Neuronal stem cell (in vitro differentiated cells): ENCODE data around the gene SMTN.
"Not testable (repeated sequence)": the region's sequence is repeated elsewhere in the genome, so short reads cannot be mapped to it uniquely, and the experiment has no call there.

Source experiments
- DNase-seq: peaks from one replicate; pipeline ENCODE4 v3.0.0-alpha.2; 2013; ENCODE audit warnings: low spot score
- H2AFZ ChIP-seq: one replicate; pipeline ENCODE4 v1.6.1; 2013; ENCODE audit warnings: mild to moderate bottlenecking, low read length, inconsistent platforms
- H2AK5ac ChIP-seq: 2 replicates; pipeline ENCODE4 v1.6.1; 2013; ENCODE audit warnings: low read depth, mild to moderate bottlenecking, inconsistent platforms, low read length, moderate library complexity, mixed read lengths
- H2BK120ac ChIP-seq: 2 replicates; pipeline ENCODE4 v1.6.1; 2013; ENCODE audit warnings: low read depth, mild to moderate bottlenecking, inconsistent platforms, low read length, moderate library complexity, mixed read lengths
- H2BK12ac ChIP-seq: one replicate; pipeline ENCODE4 v1.6.1; 2013; ENCODE audit warnings: low read length, inconsistent platforms
- H2BK15ac ChIP-seq: 2 replicates; pipeline ENCODE4 v1.6.1; 2013; ENCODE audit warnings: mild to moderate bottlenecking, low read length, inconsistent platforms, mixed read lengths
- H2BK5ac ChIP-seq: one replicate; pipeline ENCODE4 v1.6.1; 2013; ENCODE audit warnings: inconsistent platforms, mild to moderate bottlenecking, low read length, moderate library complexity
- H3K14ac ChIP-seq: one replicate; pipeline ENCODE4 v1.6.1; 2013; ENCODE audit warnings: low read length, inconsistent platforms
- H3K18ac ChIP-seq: 2 replicates; pipeline ENCODE4 v1.6.1; 2013; ENCODE audit warnings: low read length, inconsistent platforms
- H3K23ac ChIP-seq: 2 replicates; pipeline ENCODE4 v1.6.1; 2013; ENCODE audit warnings: low read depth, mild to moderate bottlenecking, mixed read lengths, low read length, inconsistent platforms; ENCODE audit not compliant: poor library complexity
- H3K27ac ChIP-seq: replicated peaks from 3 replicates; pipeline ENCODE4 v1.5.1; 2013; ENCODE audit warnings: low read length, inconsistent platforms
- H3K27me3 ChIP-seq, 3 experiments: 2 replicates each; pipeline ENCODE4 v1.6.1; 2013; ENCODE audit warnings: low read length in 3 of 3, mild to moderate bottlenecking in 2 of 3, inconsistent platforms in 1 of 3, low read depth in 1 of 3, mixed read lengths in 1 of 3, moderate library complexity in 1 of 3; ENCODE audit not compliant: control insufficient read depth in 3 of 3, insufficient read depth in 3 of 3
- H3K36me3 ChIP-seq, 2 donors: replicated peaks in 1 of 2; 2 replicates each; pipeline ENCODE4 v1.6.1; 2013; ENCODE audit warnings: low read length in 2 of 2; ENCODE audit not compliant: control insufficient read depth in 2 of 2, insufficient read depth in 2 of 2
- H3K4ac ChIP-seq: 2 replicates; pipeline ENCODE4 v1.6.1; 2013; ENCODE audit warnings: inconsistent platforms, mild to moderate bottlenecking, low read length, moderate library complexity
- H3K4me1 ChIP-seq, 2 donors: 1 replicate in 1 of 2; 2 replicates in 1 of 2; pipeline ENCODE4 v1.6.1; 2013; ENCODE audit warnings: low read length in 2 of 2, low read depth in 1 of 2; ENCODE audit not compliant: control insufficient read depth in 2 of 2, insufficient read depth in 1 of 2
- H3K4me2 ChIP-seq: one replicate; pipeline ENCODE4 v1.6.1; 2013; ENCODE audit warnings: mild to moderate bottlenecking, low read length, inconsistent platforms; ENCODE audit not compliant: insufficient read depth, poor library complexity, severe bottlenecking
- H3K4me3 ChIP-seq, 2 donors: 2 replicates each; pipeline ENCODE4 v1.5.1; 2013; ENCODE audit warnings: low read length in 2 of 2, mild to moderate bottlenecking in 2 of 2, inconsistent platforms in 1 of 2, moderate library complexity in 1 of 2
- H3K79me1 ChIP-seq: one replicate; pipeline ENCODE4 v1.6.1; 2013; ENCODE audit warnings: low read depth, mild to moderate bottlenecking, inconsistent platforms, low read length, moderate library complexity
- H3K9ac ChIP-seq: one replicate; pipeline ENCODE4 v1.6.1; 2013; ENCODE audit warnings: mild to moderate bottlenecking, low read depth, low read length, inconsistent platforms; ENCODE audit not compliant: poor library complexity
- H3K9me3 ChIP-seq, 2 donors: replicated peaks in 1 of 2; 2 replicates each; pipeline versions ENCODE3 to v1.6.1; 2013; ENCODE audit warnings: low read length in 2 of 2, mild to moderate bottlenecking in 2 of 2, inconsistent platforms in 1 of 2, low read depth in 1 of 2, mixed read lengths in 1 of 2, moderate library complexity in 1 of 2; ENCODE audit not compliant: control insufficient read depth in 2 of 2, insufficient read depth in 1 of 2
- H4K8ac ChIP-seq: one replicate; pipeline ENCODE4 v1.6.1; 2013; ENCODE audit warnings: low read depth, mild to moderate bottlenecking, inconsistent platforms, low read length, moderate library complexity
- H4K91ac ChIP-seq: one replicate; pipeline ENCODE4 v1.6.1; 2013; ENCODE audit warnings: low read length, low read depth, mild to moderate bottlenecking, inconsistent platforms; ENCODE audit not compliant: poor library complexity
- WGBS, 2 donors: extraction: QIAGEN DNeasy Blood & Tissue Kit; methylation state at CpG; one replicate each; pipeline ENCODE4 v1.1.7; 2013; ENCODE audit warnings: missing lambda C conversion rate in 2 of 2, mixed read lengths in 1 of 2; ENCODE audit not compliant: insufficient read length in 2 of 2, insufficient replicate concordance in 1 of 2; ENCODE audit errors: extremely low coverage in 2 of 2; 5-methylcytosine and 5-hydroxymethylcytosine counted together

Gene SMTN

GRCh38 chr22:31073545-31074145 is 7.5 kb upstream of the SMTN start:
- H4K8ac ChIP-seq, DNase-seq, H3K36me3 ChIP-seq, H2AK5ac ChIP-seq, H2BK5ac ChIP-seq, H3K4me1 ChIP-seq, H3K4me3 ChIP-seq, H3K9ac ChIP-seq, H3K79me1 ChIP-seq, H3K23ac ChIP-seq, H3K27ac ChIP-seq, H4K91ac ChIP-seq, H2BK12ac ChIP-seq, H2BK120ac ChIP-seq, H3K14ac ChIP-seq, H3K4ac ChIP-seq, H3K18ac ChIP-seq, H2AFZ ChIP-seq, H2BK15ac ChIP-seq, H3K4me2 ChIP-seq, H3K9me3 ChIP-seq, H3K27me3 ChIP-seq: not testable (repeated sequence)
- no CpG with 5 or more reads among the region's 5 CpGs for WGBS, 2 donors

GRCh38 chr22:31075961-31076360 is 5.2 kb upstream of the SMTN start:
- Histone ChIP-seq H3K4me3 (no peak overlapping the region), H3K36me3 (no peaks in the 10 kb centered on the region), H3K27ac (no peak overlapping the region), H3K27me3 (no peaks in the 10 kb centered on the region), H3K4ac (no peak overlapping the region), H4K91ac (no peak overlapping the region), H3K9ac (no peak overlapping the region), H3K4me2 (no peak overlapping the region), H2AK5ac (no peak overlapping the region), H4K8ac (no peak overlapping the region), H3K23ac (no peak overlapping the region), H2BK12ac (no peak overlapping the region), H3K9me3 (no peaks in the 10 kb centered on the region), H2BK120ac (no peak overlapping the region), H2AFZ (peak overlapping the region; percentile 45), H2BK5ac (no peak overlapping the region), H3K14ac (no peak overlapping the region), H3K18ac (no peak overlapping the region), H2BK15ac (no peak overlapping the region), H3K79me1 (no peaks in the 10 kb centered on the region), H3K4me1 (peaks cover 3% of the 10 kb centered on the region in 2 donors)
- no CpG with 5 or more reads among the region's 15 CpGs for WGBS, 2 donors
- no peak for DNase-seq

- Histone ChIP-seq H3K9ac (no peak overlapping the region), H3K79me1 (no peaks in the 10 kb centered on the region), H4K8ac (no peak overlapping the region), H2AK5ac (peak overlapping the region; percentile 31), H2BK5ac (no peak overlapping the region), H2BK120ac (no peak overlapping the region), H2AFZ (no peak overlapping the region), H4K91ac (no peak overlapping the region), H2BK15ac (no peak overlapping the region), H3K23ac (no peak overlapping the region), H3K4ac (no peak overlapping the region), H3K4me1 (peaks cover 8 to 15% of the 10 kb centered on the region in 2 donors), H3K27me3 (no peaks in the 10 kb centered on the region), H3K14ac (peak overlapping the region; percentile 31), H3K9me3 (no peaks in the 10 kb centered on the region), H3K36me3 (no peaks in the 10 kb centered on the region), H2BK12ac (no peak overlapping the region), H3K4me3 (no peak overlapping the region), H3K4me2 (no peak overlapping the region), H3K18ac (no peak overlapping the region), H3K27ac (no peak overlapping the region)
- no peak for DNase-seq
- no CpG with 5 or more reads among the region's 6 CpGs for WGBS, 2 donors
These were observed 3.4 kb upstream of the SMTN start for GRCh38 chr22:31077681-31078080.

GRCh38 chr22:31078389-31078788 is 2.7 kb upstream of the SMTN start:
- not testable (repeated sequence) for H4K91ac ChIP-seq, H3K27ac ChIP-seq, H3K14ac ChIP-seq, H3K9ac ChIP-seq, H2BK120ac ChIP-seq, H2BK12ac ChIP-seq, H3K9me3 ChIP-seq, H2BK5ac ChIP-seq, H2AK5ac ChIP-seq, H3K36me3 ChIP-seq, H3K4ac ChIP-seq, H3K4me2 ChIP-seq, H3K23ac ChIP-seq, H2BK15ac ChIP-seq, DNase-seq, H3K27me3 ChIP-seq, H3K4me3 ChIP-seq, H4K8ac ChIP-seq, H2AFZ ChIP-seq, H3K18ac ChIP-seq, H3K79me1 ChIP-seq
- no CpG with 5 or more reads among the region's 2 CpGs for WGBS, 2 donors
- H3K4me1 ChIP-seq, result peaks cover 8 to 15% of the 10 kb centered on the region in 2 donors
